GM23338 (cell line): Measurements from ENCODE around the gene RCC2. TPM values are rescaled to one million over a fixed set of nuclear protein-coding genes. Genes with fewer than 3 reads are reported as not detected.
"Not testable (repeated sequence)": the region's sequence is repeated elsewhere in the genome, so short reads cannot be mapped to it uniquely, and the experiment has no call there.

ENCODE experiments used
- ATAC-seq: fragments of 200-7000 bp; cut with Tn5 transposase; 3 replicates; pipeline ENCODE4 v1.9.1; 2020
- DNase-seq: peaks from one replicate; pipeline ENCODE4 v3.0.0-alpha.2; 2015; ENCODE audit warnings: low spot score
- H2AFZ ChIP-seq: fragments of 200-600 bp; sonication (generic); 2 replicates; pipeline ENCODE4 v1.8.0; 2016; ENCODE audit warnings: antibody characterized with exemption, mild to moderate bottlenecking, moderate library complexity
- H3F3A ChIP-seq: fragments of 200-600 bp; sonication (generic); replicated peaks from 2 replicates; pipeline ENCODE4 v1.8.0; 2017; ENCODE audit warnings: antibody characterized with exemption, mixed run types, low read depth
- H3K27ac ChIP-seq: fragments of 200-600 bp; sonication (generic); 2 replicates; pipeline ENCODE4 v1.6.1; 2016; ENCODE audit warnings: low read depth
- H3K27me3 ChIP-seq: fragments of 200-600 bp; sonication (generic); 2 replicates; pipeline ENCODE4 v1.8.0; 2016; ENCODE audit warnings: mild to moderate bottlenecking, mixed run types, moderate library complexity; ENCODE audit not compliant: insufficient read depth
- H3K36me3 ChIP-seq: fragments of 200-600 bp; sonication (generic); 2 replicates; pipeline ENCODE4 v1.8.0; 2016; ENCODE audit warnings: mild to moderate bottlenecking; ENCODE audit not compliant: insufficient read depth
- H3K4me1 ChIP-seq: fragments of 200-600 bp; sonication (generic); 2 replicates; pipeline ENCODE4 v1.8.0; 2016; ENCODE audit warnings: mild to moderate bottlenecking, moderate library complexity; ENCODE audit not compliant: insufficient read depth
- H3K4me2 ChIP-seq: fragments of 200-600 bp; sonication (generic); 2 replicates; pipeline ENCODE4 v1.7.1; 2017; ENCODE audit warnings: mixed run types
- H3K4me3 ChIP-seq: fragments of 200-600 bp; sonication (generic); 2 replicates; pipeline ENCODE4 v1.6.1; 2016; ENCODE audit warnings: mixed run types
- H3K79me2 ChIP-seq: fragments of 200-600 bp; sonication (generic); replicated peaks from 2 replicates; pipeline ENCODE4 v1.8.0; 2017; ENCODE audit warnings: mild to moderate bottlenecking; ENCODE audit not compliant: insufficient read depth
- H3K9me2 ChIP-seq: fragments of 200-600 bp; sonication (generic); 2 replicates; pipeline ENCODE4 v1.8.0; 2017; ENCODE audit not compliant: insufficient read depth
- H4K20me1 ChIP-seq: fragments of 200-600 bp; sonication (generic); replicated peaks from 2 replicates; pipeline ENCODE4 v1.8.0; 2017; ENCODE audit warnings: mild to moderate bottlenecking; ENCODE audit not compliant: insufficient read depth
- H3K27ac Mint-ChIP-seq: 2 replicates; pipeline ENCODE4 v1.8.0; 2020; ENCODE audit warnings: inconsistent platforms, mild to moderate bottlenecking, moderate library complexity, mixed read lengths
- H3K27me3 Mint-ChIP-seq: 3 replicates; pipeline ENCODE4 v1.8.0; 2022; ENCODE audit warnings: low read depth, mild to moderate bottlenecking, moderate library complexity, mixed read lengths, inconsistent platforms; ENCODE audit not compliant: insufficient read depth, poor library complexity
- H3K36me3 Mint-ChIP-seq: 3 replicates; pipeline ENCODE4 v1.8.0; 2021; ENCODE audit warnings: low read depth, mild to moderate bottlenecking, inconsistent platforms, moderate library complexity, mixed read lengths
- H3K4me1 Mint-ChIP-seq: 3 replicates; pipeline ENCODE4 v1.8.0; 2020; ENCODE audit warnings: mild to moderate bottlenecking, inconsistent platforms, mixed read lengths
- H3K4me3 Mint-ChIP-seq: 3 replicates; pipeline ENCODE4 v1.8.0; 2021; ENCODE audit warnings: moderate library complexity, mild to moderate bottlenecking, inconsistent platforms, mixed read lengths
- H3K9me3 Mint-ChIP-seq: 3 replicates; pipeline ENCODE4 v1.8.0; 2020; ENCODE audit warnings: moderate library complexity, mild to moderate bottlenecking, inconsistent platforms, mixed read lengths
- CTCF ChIP-seq, 2 experiments: fragments of 200-600 bp in 1 of 2; sonication (generic) in 1 of 2; conservative IDR thresholded peaks; 2 replicates each; pipeline versions ENCODE4 v1.5.1 to v1.6.1; 2016 to 2017; ENCODE audit warnings: antibody characterized with exemption in 2 of 2, low read depth in 2 of 2, mild to moderate bottlenecking in 2 of 2, moderate library complexity in 1 of 2
- EZH2 ChIP-seq: fragments of 200-600 bp; sonication (generic); IDR thresholded peaks from one replicate; pipeline ENCODE4 v1.8.0; 2017; ENCODE audit warnings: antibody characterized with exemption, mild to moderate bottlenecking, low read depth; ENCODE audit not compliant: unreplicated experiment
- EZH2phosphoT487 ChIP-seq: fragments of 200-600 bp; sonication (generic); IDR thresholded peaks from one replicate; pipeline ENCODE4 v1.8.1; 2018; ENCODE audit warnings: antibody characterized with exemption; ENCODE audit not compliant: unreplicated experiment
- NANOG ChIP-seq: IDR thresholded peaks from 2 replicates; pipeline ENCODE4 v1.6.1; 2016; ENCODE audit warnings: antibody characterized with exemption, borderline replicate concordance
- REST ChIP-seq: IDR thresholded peaks from one replicate; pipeline ENCODE4 v1.6.1; 2018; ENCODE audit warnings: antibody characterized with exemption; ENCODE audit not compliant: unreplicated experiment
- ZNF331 ChIP-seq: fragments of 250-450 bp; sonication (Bioruptor Pico); IDR thresholded peaks from 2 replicates; pipeline ENCODE4 v1.5.0; 2020; ENCODE audit warnings: low read depth, mild to moderate bottlenecking, moderate library complexity
- polyA plus RNA-seq: library from polyadenylated mRNA; unstranded; fragments of >200 nt; fragmentation: Nextera tagmentation; extraction: Ambion mirVana; gene quantifications from 2 replicates; pipeline ENCODE4 v1.2.1, GENCODE V29; 2016
- total RNA-seq: library from RNA; depleted of rRNA; stranded (reverse); fragments of >200 nt; shearing (Covaris generic); gene quantifications from 2 replicates; pipeline ENCODE4 v1.2.3, GENCODE V29; 2014
- TF ChIP-seq, protein P1 (sequence below): IDR thresholded peaks from 2 replicates; pipeline ENCODE4 v1.6.1; 2016; ENCODE audit warnings: antibody characterized with exemption

Gene RCC2
- total and polyA plus RNA-seq, 2 experiments from 2014 or later: 97.1 to 386 TPM

DNA sequence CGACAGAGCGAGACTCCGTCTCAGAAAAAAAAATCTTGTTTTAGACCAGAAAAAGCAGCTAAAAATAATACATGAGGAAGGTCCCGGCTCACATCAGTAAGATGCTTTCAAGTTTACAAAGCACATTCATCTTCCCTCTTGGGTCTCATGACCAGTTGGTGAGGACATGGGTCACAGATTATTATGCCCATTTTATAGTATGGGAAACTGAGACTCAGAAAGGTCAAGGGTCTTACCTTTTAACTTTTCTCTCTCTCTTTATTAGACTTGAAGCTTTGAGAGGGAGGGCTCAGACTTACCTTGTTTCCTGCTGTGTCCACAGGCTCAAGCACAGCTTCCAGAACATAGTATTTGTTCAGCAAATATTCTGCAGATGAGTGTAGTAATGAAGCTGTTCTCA, 13.2 kb upstream of the RCC2 start:
- H3K36me3 ChIP-seq: no peaks in the 10 kb centered on the region
- Mint-ChIP-seq H3K4me3 (no peak overlapping the region), H3K36me3 (no peaks in the 10 kb centered on the region), H3K9me3 (no peaks in the 10 kb centered on the region), H3K27me3 (peaks cover 17% of the 10 kb centered on the region), H3K4me1 (0 out of 3 replicates have a peak, but pooled peaks cover 3% of the 10 kb centered on the region), H3K27ac (no peak overlapping the region)
- DNase-seq: no peak
- TF ChIP-seq ZNF331 (CRISPR knock-in tag) (no peak), EZH2 (no peak), NANOG (no peak)
- no peak overlapping the region for H3K4me3 ChIP-seq
- H2AFZ ChIP-seq: no peak overlapping the region
- H3K27me3 ChIP-seq: no peaks in the 10 kb centered on the region
- no peaks in the 10 kb centered on the region for H3F3A ChIP-seq
- H3K9me2 ChIP-seq: no peaks in the 10 kb centered on the region
- no peak for ATAC-seq
- no peaks in the 10 kb centered on the region for H3K79me2 ChIP-seq
- no peak overlapping the region for H3K4me2 ChIP-seq
- H4K20me1 ChIP-seq: no peaks in the 10 kb centered on the region
- H3K27ac ChIP-seq: no peak overlapping the region
- H3K4me1 ChIP-seq: peaks cover 4% of the 10 kb centered on the region; the same call in 1 of the 2 replicates

DNA sequence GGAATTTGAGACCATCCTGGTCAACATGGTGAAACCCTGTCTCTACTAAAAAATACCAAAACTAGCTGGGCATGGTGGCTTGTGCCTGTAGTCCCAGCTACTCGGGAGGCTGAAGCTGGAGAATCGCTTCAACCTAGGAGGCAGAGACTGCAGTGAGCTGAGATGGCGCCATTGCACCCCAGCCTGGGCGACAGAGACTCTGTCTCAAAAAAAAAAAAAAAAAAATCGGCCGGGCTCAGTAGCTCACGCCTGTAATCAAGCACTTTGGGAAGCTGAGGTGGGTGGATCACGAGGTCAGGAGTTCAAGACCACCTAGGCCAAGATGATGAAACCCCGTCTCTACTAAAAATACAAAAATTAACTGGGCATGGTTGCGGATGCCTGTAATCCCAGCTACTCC, 12.7 kb upstream of the RCC2 start:
- peak in 1 of 2 experiments; percentile 43; a peak in 2 of 4 replicates for TF ChIP-seq CTCF (conservative IDR thresholded peaks at IDR 0.05; ENCODE audit: low read depth in 2 of 2)
- H3K4me3 ChIP-seq, H3F3A ChIP-seq, H2AFZ ChIP-seq, H3K79me2 ChIP-seq, H3K4me3 Mint-ChIP-seq, H3K36me3 ChIP-seq, H3K27ac Mint-ChIP-seq, H4K20me1 ChIP-seq, H3K4me1 Mint-ChIP-seq, H3K27me3 ChIP-seq, H3K9me2 ChIP-seq, H3K36me3 Mint-ChIP-seq, H3K4me1 ChIP-seq, H3K9me3 Mint-ChIP-seq, H3K4me2 ChIP-seq: not testable (repeated sequence)
- DNase-seq (peak; percentile 49), ATAC-seq (peak; percentile 74)
- peak overlapping the region; percentile 17; the same call in 1 of the 2 replicates for H3K27ac ChIP-seq
- peaks cover 16% of the 10 kb centered on the region for H3K27me3 Mint-ChIP-seq

DNA sequence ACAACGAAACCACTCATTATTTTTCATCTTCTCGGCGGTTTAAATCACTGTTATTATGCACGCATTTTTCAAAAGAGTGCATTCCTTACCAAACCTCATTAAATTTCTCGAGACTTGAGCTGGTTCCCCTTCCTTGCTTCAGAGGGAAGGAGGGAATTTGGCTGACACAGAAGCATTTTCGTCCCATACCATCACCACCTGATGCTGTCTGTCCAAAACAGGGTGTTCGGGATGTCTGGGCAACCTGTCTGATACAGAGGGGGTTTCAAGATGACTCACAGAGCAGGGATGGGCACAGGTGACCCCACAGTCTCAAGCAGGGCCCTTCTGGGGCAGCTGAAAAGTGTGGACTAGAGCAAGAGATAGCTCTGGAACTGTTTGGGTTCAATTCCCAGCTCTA, 12.3 kb upstream of the RCC2 start:
- Histone ChIP-seq H3K4me3 (no peak overlapping the region), H3K4me2 (no peak overlapping the region), H3K9me2 (no peaks in the 10 kb centered on the region), H3K36me3 (no peaks in the 10 kb centered on the region), H3F3A (no peaks in the 10 kb centered on the region), H4K20me1 (no peaks in the 10 kb centered on the region), H3K4me1 (peaks cover 4% of the 10 kb centered on the region; the same call in 1 of the 2 replicates), H3K27ac (peak overlapping the region; percentile 17; the same call in 1 of the 2 replicates), H3K79me2 (no peaks in the 10 kb centered on the region), H3K27me3 (no peaks in the 10 kb centered on the region), H2AFZ (no peak overlapping the region)
- ATAC-seq (peak; percentile 29), DNase-seq (no peak)
- H3K27ac Mint-ChIP-seq: no peak overlapping the region
- H3K9me3 Mint-ChIP-seq: no peaks in the 10 kb centered on the region
- H3K4me1 Mint-ChIP-seq: 0 out of 3 replicates have a peak, but pooled peaks cover 3% of the 10 kb centered on the region
- no peaks in the 10 kb centered on the region for H3K36me3 Mint-ChIP-seq
- H3K27me3 Mint-ChIP-seq: peaks cover 14% of the 10 kb centered on the region
- no peak overlapping the region for H3K4me3 Mint-ChIP-seq
- no peak for TF ChIP-seq EZH2phosphoT487
- TF ChIP-seq, protein P1, sequence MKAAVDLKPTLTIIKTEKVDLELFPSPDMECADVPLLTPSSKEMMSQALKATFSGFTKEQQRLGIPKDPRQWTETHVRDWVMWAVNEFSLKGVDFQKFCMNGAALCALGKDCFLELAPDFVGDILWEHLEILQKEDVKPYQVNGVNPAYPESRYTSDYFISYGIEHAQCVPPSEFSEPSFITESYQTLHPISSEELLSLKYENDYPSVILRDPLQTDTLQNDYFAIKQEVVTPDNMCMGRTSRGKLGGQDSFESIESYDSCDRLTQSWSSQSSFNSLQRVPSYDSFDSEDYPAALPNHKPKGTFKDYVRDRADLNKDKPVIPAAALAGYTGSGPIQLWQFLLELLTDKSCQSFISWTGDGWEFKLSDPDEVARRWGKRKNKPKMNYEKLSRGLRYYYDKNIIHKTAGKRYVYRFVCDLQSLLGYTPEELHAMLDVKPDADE: no peak
- no peak for TF ChIP-seq NANOG
- no peak for TF ChIP-seq REST
